OCI-LY7 (cell line): ENCODE measurements around the gene PPP2R1B.

Experiments used
- EZH2phosphoT487 ChIP-seq: fragments of 200-600 bp; sonication (generic); IDR thresholded peaks from 2 replicates; pipeline ENCODE4 v1.6.1; 2018; ENCODE audit warnings: low read depth, borderline replicate concordance, mild to moderate bottlenecking, mixed run types, antibody characterized with exemption, low read length, moderate library complexity, mixed read lengths
- TF ChIP-seq, protein P1 (sequence below): fragments of 200-600 bp; sonication (generic); conservative IDR thresholded peaks from 2 replicates; pipeline ENCODE4 v1.5.1; 2014; ENCODE audit warnings: mild to moderate bottlenecking, antibody characterized with exemption, low read length, moderate library complexity, mixed read lengths

DNA sequence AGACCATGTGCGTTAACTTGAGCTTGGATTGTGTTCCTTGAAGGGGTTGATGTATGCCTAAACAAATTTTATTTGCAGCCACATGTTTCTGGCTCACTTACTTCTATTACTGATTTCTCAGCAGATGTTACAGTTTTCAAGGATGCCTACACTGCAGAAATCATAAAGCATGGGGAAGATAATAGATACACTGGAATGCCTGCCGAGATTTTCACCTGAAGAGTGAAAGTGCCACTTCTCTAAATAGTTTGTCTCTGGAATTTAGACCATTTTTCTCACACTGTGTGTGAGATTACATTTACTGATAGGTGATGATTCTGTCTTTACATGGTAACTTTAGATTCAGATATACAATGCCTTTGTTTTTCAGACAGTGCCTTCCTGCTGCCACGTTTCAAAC lies 82.4 kb downstream of the PPP2R1B start:
- TF ChIP-seq, protein P1, sequence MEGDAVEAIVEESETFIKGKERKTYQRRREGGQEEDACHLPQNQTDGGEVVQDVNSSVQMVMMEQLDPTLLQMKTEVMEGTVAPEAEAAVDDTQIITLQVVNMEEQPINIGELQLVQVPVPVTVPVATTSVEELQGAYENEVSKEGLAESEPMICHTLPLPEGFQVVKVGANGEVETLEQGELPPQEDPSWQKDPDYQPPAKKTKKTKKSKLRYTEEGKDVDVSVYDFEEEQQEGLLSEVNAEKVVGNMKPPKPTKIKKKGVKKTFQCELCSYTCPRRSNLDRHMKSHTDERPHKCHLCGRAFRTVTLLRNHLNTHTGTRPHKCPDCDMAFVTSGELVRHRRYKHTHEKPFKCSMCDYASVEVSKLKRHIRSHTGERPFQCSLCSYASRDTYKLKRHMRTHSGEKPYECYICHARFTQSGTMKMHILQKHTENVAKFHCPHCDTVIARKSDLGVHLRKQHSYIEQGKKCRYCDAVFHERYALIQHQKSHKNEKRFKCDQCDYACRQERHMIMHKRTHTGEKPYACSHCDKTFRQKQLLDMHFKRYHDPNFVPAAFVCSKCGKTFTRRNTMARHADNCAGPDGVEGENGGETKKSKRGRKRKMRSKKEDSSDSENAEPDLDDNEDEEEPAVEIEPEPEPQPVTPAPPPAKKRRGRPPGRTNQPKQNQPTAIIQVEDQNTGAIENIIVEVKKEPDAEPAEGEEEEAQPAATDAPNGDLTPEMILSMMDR, result no peak
- no peak for TF ChIP-seq EZH2phosphoT487
